Measurements from ENCODE around the gene PIWIL4.

PIWIL4 gene

GRCh38 chr11:94537031-94537600, 30.1 kb upstream of the PIWIL4 start:
- TF ChIP-seq CTCF (IDR thresholded peaks at IDR 0.05) = no peak
- TF ChIP-seq ZFX (IDR thresholded peaks at IDR 0.05; ENCODE audit: borderline replicate concordance) = no peak
- no peak overlapping the region for H3K27ac ChIP-seq

- no peak overlapping the region for H3K27ac ChIP-seq
- TF ChIP-seq CTCF (IDR thresholded peaks at IDR 0.05) = no peak
- no peak for TF ChIP-seq ZFX (IDR thresholded peaks at IDR 0.05; ENCODE audit: borderline replicate concordance)
Measured at GRCh38 chr11:94539420-94539819, 27.7 kb upstream of the PIWIL4 start.

- H3K27ac ChIP-seq = peak within 1 kb of the TSS; percentile 91
- no peak for TF ChIP-seq ZFX (IDR thresholded peaks at IDR 0.05; ENCODE audit: borderline replicate concordance)
- no peak for TF ChIP-seq CTCF (IDR thresholded peaks at IDR 0.05)
Measured at GRCh38 chr11:94543695-94544645, 23.2 kb upstream of the PIWIL4 start, which contains the start of gene FUT4. Gene FUT4, plus strand, starts transcription at chr11:94543921. Its CDS starts 213 bp downstream, at chr11:94544134.

- TF ChIP-seq CTCF (IDR thresholded peaks at IDR 0.05) = no peak
- no peak for TF ChIP-seq ZFX (IDR thresholded peaks at IDR 0.05; ENCODE audit: borderline replicate concordance)
Measured at GRCh38 chr11:94544646-94545263, 22.4 kb upstream of the PIWIL4 start.

GRCh38 chr11:94545264-94546161, 21.7 kb upstream of the PIWIL4 start:
- TF ChIP-seq ZFX (IDR thresholded peaks at IDR 0.05; ENCODE audit: borderline replicate concordance) (no peak), CTCF (IDR thresholded peaks at IDR 0.05) (no peak)
- no peak overlapping the region for H3K27ac ChIP-seq

More at GRCh38 chr11:94544646-94545263, 22.4 kb upstream of the PIWIL4 start:
- H3K27ac ChIP-seq = peak overlapping the region; percentile 91

GRCh38 chr11:94546162-94546470, 21.1 kb upstream of the PIWIL4 start:
- H3K27ac ChIP-seq = no peak overlapping the region
- no peak for TF ChIP-seq ZFX (IDR thresholded peaks at IDR 0.05; ENCODE audit: borderline replicate concordance)
- no peak for TF ChIP-seq CTCF (IDR thresholded peaks at IDR 0.05)
